GM18498 (cell line): Measurements from ENCODE around the gene SH3RF3.
"Not testable (repeated sequence)": the region's sequence is repeated elsewhere in the genome, so short reads cannot be mapped to it uniquely, and the experiment has no call there.

ENCODE experiments used
- ATAC-seq: cut with Tn5 transposase; IDR thresholded peaks from one replicate; pipeline ENCODE4 v1.9.1; 2021; ENCODE audit warnings: mild to moderate bottlenecking, moderate library complexity; ENCODE audit not compliant: unreplicated experiment

Gene SH3RF3

DNA sequence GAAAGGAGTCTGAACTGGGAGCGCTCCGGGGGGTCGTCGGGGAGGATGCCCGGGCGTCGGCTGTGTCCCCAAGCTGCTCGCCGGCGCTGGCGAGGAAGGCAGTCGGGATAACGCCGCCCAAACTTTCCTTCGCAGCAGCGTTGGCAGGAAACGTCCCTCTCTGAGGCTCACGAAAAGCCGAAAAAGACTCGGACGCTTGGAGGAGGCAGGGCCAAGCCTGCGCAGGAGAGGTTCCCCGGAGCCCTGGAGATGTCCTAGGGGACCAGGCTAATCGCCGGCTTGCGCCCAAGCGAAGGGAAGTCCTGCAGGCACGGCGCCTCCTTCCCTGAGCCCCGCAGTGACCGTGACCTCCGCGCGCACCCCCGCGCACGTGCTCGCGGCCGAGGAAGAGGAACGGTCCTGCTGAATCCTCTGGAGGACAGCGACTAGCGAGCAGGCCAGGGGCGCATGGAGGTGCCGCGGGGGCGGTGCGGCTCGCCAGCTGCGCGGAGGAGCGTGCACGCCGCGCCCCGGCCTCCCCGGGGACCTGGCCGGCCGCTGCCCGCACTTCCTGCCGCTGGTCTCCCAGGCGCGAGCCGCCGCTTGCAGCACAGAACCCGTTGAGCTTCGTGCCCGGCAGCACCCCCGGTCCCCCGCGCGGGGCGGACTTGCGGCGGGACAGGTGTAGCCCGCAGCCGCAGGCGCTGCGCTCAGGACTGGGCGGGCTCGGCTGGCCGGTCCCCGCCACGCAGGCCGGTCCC lies at the start of gene SH3RF3:
TSS of gene SH3RF3 (plus strand) at position 590 of the 740 bp plus-strand sequence.
- no peak for ATAC-seq

DNA sequence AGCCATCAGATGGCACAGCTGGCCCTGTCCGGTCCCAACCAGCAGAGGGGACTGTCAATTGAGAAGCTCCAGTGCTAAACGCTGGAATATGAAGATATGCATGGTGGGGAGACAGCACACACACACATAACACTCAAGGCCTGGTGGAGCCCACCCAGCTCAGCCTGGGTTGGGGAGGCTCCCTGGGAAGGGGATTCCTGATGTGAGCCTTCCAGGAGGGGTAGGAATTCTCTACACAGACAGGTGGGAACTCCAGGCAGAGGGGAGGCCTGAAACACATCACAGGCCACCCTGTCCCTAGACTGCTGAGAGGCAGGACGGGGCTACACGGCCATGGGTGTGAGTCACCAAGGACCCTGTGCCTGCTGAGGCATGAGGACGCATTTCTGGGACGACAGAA lies 49.4 kb upstream of the SH3RF3 start:
- ATAC-seq: no peak

DNA sequence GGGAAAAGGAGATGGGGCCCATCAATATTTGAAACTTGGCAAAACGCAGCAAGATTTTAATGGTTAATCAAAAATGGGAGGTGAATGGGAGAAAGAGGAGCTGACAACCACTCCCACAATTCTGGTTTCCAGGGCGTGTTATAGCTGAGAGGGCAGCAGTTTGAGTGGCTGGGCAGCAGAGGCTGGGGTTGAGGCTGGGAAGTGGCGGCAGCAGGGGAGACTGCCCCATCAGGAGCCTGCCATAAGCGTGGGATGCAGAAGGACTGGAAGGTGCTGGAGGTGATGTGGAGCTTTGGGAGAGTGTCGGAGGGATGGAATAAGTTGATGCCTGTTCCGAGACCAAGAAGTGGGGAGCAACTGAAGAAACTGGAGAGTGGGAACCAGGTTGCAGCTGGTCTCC lies 48.9 kb upstream of the SH3RF3 start:
- no peak for ATAC-seq

DNA sequence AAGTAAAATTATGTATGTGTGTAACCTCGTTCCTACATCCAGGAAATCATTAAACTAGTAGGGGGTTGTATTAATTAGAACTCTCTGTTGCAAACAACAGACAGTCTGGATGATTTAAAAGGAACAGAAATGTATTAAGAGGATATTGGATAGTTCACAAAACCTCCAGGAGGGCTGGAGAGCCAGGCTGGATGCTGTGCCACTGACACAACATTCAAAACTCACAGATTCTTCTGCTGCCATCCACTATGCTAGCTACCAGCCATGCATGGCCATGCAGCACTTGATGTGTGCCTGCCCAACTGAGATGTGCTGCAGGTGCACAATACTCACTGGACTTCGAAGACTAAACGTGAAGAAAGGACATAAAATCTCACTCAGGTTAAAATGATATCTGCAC lies 48.2 kb upstream of the SH3RF3 start:
- ATAC-seq: no peak

DNA sequence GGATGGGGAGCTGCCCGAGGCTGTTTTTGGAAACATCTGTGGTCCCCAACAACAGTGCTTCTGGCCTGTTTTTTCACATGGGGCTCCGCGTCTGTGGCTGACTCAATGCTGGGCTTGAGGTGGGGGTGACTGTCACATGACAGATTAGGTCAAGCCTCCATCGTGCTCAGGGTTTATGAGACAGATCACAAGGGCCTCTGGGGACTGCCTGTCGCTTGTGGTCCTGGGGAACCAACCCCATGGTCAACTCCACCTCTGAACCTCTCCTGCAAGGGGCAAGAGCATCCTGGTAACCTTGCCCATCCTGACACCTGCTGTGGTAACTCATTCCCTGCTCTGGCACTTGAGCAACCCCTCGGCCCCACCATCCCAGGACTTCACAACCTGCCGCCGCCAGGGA lies 47.6 kb upstream of the SH3RF3 start:
- no peak for ATAC-seq

DNA sequence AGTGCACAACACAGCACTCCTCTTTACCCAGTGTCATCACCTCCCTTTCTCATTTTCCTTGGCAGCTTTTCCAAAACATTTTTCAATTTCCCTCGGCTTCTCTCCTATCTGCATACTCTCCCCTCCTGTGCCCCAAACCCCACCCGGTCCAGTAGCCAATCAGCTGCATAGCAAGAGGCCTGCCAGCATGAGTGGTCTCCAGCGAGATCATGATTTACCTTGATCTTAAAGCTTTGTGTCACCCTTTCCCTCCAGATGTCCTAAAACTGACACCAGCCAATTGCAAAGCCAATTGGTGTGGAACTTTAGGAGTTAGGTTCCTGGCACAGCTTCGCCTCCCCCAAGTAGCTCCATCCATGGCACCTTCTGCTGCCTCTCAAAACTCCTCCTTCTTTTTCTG lies 45.2 kb upstream of the SH3RF3 start:
- no peak for ATAC-seq

DNA sequence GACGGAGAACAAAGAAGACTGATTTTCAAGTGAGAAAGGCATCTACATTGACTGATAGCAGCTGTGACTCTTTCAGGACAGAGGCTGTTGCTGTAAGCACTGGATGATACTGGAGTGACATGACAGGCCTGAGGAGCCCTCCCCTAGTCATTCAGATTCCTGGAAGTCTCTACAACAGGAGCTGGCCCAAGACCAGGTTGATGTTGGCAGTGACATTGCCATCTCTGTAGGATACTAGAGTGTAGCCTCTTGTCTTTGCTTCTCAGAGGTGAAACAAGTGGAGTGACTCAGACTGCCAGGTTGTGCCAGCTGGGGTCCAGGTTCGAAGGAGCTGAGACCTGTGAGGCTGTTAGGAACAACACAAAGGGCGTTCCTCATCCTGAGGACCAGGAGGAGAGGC lies 44.7 kb upstream of the SH3RF3 start:
- ATAC-seq: no peak

DNA sequence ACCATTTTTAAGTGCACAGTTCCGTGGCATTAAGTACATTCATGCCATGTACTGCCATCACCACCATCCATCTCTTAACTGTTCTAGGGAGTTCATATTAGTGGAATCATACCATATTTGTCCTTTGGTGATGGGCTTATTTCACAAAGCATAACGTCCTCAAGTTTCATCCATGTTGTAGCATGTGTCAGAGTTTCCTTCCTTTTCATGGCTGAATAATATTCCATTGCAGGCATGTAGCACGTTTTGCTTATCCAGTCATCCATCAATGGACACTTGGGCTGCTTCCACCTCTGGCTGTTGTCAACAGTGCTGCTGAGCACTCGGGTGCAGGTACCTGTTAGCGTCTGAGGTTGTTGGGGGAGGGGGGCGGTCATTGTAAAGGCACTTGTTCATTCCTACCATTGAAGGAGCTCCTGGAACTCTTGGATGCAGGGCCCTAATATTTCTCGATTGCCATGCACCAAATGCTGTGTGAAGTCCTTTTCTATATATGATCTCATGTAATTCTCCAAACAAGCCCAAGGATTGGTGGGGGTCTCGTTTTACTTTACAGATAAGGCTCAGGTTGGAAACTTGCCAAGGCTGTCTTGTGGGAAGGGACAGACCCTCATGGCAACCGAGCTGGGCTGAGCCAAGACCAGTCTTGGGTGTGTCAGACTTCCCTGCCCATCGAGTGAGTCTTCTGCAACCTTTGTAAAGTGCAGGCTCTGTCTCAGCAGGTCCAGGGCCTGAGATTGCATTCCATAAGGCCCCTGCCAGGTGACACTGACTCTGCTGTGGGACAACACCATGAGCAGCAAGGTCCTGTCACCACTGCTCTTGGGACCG lies 42.9 kb upstream of the SH3RF3 start:
- ATAC-seq: no peak

DNA sequence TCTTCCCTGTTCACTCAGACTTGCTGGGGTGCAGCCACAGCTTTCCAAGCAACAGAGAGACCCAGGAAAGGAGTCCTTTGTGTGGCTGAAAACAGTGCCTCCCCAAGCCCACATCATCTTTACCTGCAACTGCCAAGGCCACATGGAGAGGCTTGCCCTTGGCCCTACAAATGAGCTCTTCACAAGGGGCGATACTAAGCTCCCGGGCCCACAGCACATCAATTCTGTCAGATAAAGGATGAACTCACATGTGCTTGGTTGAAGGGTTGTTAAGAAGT lies 42.3 kb upstream of the SH3RF3 start:
- ATAC-seq: no peak

DNA sequence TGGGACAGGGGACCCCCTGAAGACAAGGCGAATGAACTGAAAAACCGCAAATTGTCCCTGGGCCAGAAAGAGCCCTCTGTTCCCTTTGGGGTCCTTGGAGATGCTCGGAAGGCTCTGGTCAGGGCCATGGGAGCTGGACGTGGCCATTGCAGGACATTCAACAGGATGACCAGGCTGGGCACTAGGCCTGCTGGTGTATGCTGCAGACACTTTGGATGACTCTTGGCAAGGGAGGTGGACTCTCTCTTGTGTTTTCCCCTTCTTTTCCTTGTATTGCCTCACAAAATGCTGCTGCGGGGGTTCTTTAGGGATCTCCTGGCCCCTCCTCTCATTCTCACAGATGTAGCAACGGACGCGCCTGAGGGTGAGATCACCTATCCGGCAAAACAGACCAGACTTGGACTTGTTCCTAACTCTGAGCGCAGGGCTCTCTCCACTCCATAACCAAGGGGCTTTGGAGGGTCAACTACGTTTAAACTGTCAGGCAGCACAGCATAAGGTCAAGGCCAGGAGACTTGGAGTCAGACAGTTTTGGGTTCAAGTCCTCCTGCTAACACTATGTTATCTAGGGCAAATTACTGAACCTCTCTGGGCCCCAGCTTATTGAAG lies 41.8 kb upstream of the SH3RF3 start:
- ATAC-seq: no peak

DNA sequence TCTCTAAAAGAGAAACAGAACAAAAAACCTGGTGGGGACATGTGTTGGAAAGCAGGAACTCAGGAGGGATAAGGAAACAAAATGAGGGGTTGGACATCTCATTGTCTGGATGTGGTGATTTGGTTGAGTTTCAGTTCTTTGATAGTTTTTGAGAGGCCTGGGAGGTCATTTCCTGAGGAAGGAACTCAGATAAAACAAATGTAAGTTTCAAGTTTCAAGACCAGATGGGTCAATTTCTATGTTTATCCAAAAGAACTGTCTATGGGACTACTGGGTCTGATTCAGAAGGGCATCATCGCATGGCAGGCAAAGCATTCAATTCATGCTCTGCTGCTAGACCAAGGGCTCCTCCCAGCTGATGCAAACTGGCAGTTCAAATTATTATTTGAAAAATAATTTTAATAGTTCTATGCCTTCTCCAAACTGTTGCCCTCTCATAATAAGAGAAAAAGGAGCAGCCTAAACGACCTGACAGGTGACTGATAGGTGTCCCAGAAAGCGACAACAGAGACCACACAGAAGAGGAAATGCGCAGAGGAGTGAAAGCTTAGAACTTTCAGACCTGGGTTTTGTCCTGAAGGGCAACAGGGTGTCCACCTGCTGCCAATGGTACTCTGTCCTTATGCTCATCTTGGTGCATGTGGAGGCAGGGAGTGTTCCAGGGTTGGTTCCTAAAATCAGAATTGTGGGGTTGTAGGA lies 39.3 kb upstream of the SH3RF3 start:
- ATAC-seq: no peak

DNA sequence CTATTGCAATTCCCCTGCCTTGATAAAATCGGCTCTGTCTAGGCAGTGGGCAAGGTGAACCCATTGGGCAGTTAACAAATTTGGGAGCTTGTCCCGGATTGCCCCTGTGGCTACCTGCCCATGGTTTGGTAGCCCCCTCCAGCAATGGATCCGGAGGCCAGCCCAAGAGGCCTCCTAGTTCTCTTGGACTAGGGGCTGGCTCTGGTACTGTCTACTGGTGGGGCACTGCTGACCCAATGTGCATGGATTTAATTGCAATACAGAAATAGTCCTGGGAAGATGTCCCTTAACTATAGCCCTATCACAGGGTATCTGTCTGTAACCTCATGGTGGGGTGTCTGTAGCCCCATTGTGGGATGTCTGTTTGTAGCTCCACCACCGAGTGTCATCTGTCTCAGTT lies 37.5 kb upstream of the SH3RF3 start:
- ATAC-seq: no peak

DNA sequence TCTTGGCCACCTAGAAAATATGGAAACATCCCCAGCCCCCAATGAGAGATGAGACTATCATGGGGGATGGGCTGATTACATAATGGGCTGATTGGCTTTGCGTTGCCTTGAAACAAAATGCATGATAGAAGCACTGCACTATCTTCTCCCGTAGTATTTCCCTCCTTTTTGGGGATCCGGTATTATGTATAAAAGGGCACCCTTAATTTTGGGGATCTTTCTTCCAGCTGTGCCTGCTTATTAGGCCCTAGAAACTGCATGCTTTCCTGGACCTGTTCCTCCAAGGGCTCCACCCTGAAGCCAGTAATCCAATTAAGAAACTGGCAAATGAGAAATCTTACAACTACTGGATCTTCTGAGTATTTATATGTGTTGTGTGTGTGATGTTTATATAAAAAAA lies 34.9 kb upstream of the SH3RF3 start:
- ATAC-seq: no peak

DNA sequence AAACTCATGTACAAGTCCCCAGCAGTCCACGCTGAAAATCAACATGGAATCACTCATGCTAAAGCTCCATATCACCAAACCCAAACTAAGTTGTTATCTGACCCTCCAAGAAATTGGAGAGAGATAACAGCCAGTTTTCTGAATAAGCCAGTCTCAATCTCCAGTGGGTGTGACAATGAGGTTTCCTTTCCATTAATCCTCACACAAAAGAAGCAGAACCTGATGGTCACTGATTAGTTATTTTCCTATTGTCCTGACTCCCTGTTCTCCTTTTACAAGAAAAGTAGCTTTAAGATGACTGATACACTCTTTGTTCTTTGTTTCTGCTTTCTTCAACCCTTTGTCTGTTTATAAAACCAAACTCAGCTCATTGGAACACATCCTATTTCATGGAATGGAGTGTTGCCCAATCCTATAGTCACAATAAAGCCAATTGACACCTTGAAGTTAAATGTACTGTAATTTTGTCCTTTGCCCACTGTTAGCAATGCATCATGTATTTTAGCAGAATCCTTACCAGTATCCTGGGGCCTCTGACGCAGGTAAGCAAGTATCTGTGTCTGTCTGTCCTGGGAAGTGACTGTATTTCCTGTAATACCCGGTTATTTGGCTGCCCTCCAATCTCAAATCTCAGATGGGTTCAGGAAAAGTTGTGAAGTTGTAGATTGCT lies 30.6 kb upstream of the SH3RF3 start:
- ATAC-seq: no peak

DNA sequence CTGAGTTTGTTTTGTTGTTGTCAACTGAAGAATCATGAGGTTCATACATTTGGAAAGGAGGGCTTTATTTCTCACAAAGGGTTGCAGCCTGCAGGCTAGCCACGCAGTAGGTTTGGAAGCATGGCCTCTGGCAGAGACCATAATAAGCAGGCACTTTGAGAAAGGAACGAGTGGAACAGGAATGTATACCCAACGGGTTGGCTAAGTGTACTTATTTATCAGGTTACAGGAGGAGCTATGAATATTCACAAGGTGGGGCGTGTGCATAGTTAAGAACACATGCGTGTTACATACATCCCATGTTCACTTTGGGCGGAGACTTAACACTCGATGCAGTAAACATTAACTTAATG lies 30.1 kb upstream of the SH3RF3 start:
- no peak for ATAC-seq

DNA sequence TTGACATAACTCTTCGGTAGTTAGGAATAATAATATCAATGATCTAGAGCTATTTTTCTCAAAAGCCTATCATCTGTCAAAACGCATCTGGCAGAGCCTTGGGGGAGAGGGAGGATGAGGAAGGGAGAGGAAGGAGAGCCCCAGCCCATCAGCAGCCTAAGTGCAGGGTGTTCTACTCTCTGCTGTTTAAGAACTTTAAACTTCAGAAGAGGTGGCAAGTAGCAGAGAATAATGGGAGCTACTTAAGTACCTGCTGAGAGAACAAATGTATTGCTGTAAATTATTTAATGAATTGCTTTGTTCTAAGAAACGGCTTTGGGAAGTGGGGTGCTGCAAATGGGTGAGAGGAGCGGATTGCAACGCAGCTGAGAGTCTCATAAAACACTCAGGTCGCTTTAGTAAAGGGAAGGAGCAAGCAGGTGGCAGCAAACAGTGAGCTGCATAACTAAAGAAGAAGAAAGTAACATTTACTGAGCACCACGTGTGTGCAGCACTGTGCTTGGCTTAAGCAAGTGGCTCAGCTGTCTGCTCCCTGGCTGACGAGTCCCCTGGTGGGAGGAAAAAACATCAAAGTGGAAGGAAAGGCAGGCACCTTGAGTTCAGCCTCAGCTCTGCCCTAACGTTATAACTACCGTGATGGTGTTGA lies 26.3 kb upstream of the SH3RF3 start:
- ATAC-seq: no peak

DNA sequence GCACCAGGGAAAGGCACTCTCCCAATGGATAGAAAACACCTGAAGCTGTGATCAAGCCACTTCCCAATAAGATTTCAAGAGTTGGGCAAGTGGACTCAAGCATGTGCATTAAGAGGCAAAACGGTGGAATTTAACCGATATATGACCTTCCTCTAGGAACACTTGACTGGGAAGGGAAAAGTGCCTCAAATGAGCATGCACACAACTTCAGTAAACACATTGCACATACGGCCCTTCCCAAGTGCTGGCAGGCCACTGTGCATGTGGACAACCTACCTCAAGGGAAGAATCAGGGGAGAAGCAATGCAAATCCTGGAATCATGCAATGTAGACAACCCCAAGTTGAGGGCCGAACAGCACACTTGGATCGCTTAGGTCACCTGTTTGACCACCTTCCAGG lies 23.9 kb upstream of the SH3RF3 start:
- ATAC-seq: no peak

DNA sequence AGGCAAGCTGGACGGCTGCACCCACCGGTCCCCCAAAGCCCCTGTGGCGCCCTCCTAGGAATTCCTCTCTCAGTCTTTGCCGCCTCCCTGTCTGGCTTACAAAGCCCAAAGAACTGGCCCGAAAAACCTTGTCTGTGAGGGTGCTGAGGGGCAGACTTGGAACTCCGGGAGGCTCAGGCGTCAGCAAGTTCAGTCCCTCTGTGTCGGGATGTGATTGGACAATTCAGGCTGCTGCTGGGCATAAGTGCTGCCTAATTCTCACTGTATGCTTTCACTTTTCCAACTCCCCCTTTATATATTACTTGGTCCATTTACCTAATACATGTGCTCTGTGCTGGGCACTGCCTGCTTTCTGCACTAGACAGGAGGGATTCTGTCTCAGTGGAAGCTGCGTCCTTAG lies 20.3 kb upstream of the SH3RF3 start:
- no peak for ATAC-seq

DNA sequence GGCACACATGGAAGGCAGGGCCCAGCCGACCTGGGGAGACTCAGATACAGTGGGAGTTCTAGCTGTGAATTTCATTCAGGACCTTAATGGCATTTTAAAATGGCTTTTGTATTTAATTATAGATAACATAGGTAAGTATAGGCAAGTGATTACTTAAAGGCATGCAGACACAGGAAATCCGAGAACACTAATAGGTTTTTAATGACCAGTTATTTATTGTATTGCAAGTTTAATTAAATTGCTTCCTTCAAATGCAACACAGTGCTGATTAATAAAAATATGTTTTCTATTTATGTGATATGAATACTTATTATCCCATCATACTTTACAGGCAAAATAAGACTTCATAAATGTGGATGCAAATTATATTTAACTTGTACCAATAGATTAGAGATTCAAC lies 19.7 kb upstream of the SH3RF3 start:
- ATAC-seq: no peak

DNA sequence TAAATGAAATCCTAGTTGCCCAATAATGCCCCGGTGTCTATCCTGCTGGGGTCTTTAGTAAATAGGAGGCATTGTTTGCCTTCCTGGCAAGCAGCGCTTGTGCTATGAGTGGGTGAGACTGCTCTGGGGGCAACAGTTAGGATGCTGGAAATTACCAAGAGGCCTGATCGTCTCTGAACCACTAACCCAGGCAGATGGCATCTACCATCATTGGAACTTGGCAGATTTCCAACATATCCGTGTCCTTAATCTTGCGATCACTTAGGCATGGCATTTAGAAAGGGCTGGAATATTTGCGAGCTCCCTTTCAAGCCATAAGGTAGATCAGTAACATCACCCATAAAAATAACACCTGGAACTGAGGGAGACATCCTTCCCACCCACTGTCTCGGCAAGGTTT lies 18.8 kb upstream of the SH3RF3 start:
- ATAC-seq: no peak

DNA sequence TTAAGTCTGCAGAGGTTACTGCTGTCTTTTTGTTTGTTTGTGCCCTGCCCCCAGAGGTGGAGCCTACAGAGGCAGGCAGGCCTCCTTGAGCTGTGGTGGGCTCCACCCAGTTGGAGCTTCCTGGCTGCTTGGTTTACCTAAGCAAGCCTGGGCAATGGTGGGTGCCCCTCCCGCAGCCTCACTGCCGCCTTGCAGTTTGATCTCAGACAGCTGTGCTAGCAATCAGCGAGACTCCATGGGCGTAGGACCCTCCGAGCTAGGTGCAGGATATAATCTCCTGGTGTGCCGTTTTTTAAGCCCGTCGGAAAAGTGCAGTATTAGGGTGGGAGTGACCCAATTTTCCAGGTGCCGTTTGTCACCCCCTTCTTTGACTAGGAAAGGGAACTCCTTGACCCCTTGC lies 11.8 kb upstream of the SH3RF3 start:
- ATAC-seq: not testable (repeated sequence)
